Activated naive CD8-positive, alpha-beta T cell treated with anti-CD3 and anti-CD28 coated beads, Interleukin-2, amount 10 ng/mL, durations not matched to agents 7 days and 5 days (primary cell): ENCODE measurements around the gene LRRC70. TPM values are rescaled to one million over a fixed set of nuclear protein-coding genes. Genes with fewer than 3 reads are reported as not detected.
A peak's percentile ranks its signal among the peaks of the same experiment; 100 is the strongest.

Experiments used
- ATAC-seq: fragments of 150-1000 bp; cut with Tn5 transposase; one replicate; pipeline ENCODE4 v1.10.0; 2021; ENCODE audit warnings: low read depth, moderate library complexity
- POLR2A ChIA-PET: fragments of 350-600 bp; sonication (Branson Sonifier 250); formaldehyde crosslinking; loops from one replicate; lab custom pipeline; 2021; ENCODE audit warnings: antibody characterized with exemption; lab: Charles Lee
- DNase-seq: peaks from one replicate; pipeline ENCODE4 v3.0.0; 2021
- H3K27ac Mint-ChIP-seq: one replicate; pipeline ENCODE4 v1.8.0; 2022; ENCODE audit warnings: mild to moderate bottlenecking, mixed read lengths
- H3K27me3 Mint-ChIP-seq: one replicate; pipeline ENCODE4 v1.8.0; 2022; ENCODE audit warnings: mild to moderate bottlenecking, moderate library complexity, mixed read lengths
- H3K36me3 Mint-ChIP-seq: one replicate; pipeline ENCODE4 v1.8.0; 2021; ENCODE audit warnings: mild to moderate bottlenecking, mixed read lengths
- H3K4me1 Mint-ChIP-seq: one replicate; pipeline ENCODE4 v1.8.0; 2021; ENCODE audit warnings: mixed read lengths
- H3K4me3 Mint-ChIP-seq: one replicate; pipeline ENCODE4 v1.8.0; 2022; ENCODE audit warnings: mild to moderate bottlenecking, moderate library complexity, mixed read lengths
- H3K9me3 Mint-ChIP-seq: one replicate; pipeline ENCODE4 v1.8.0; 2021; ENCODE audit warnings: mixed read lengths
- total RNA-seq, 2 experiments: library from RNA; stranded (reverse); gene quantifications; one replicate each; pipeline ENCODE4 v1.2.3, GENCODE V29; 2021

Gene LRRC70
- total RNA-seq: under 1 TPM; 0.71 to 0.86 TPM

GRCh38 chr5:62578540-62578939 lies at the start of gene LRRC70:
Gene LRRC70, plus strand, starts transcription at chr5:62578819. Its CDS starts 620 bp downstream, at chr5:62579439.
- peak; percentile 98 for ATAC-seq
- H3K27me3 Mint-ChIP-seq: no peaks in the 10 kb centered on the region
- H3K9me3 Mint-ChIP-seq: no peaks in the 10 kb centered on the region
- peak within 1 kb of the TSS; percentile 67 for H3K4me3 Mint-ChIP-seq
- peaks cover 14% of the 10 kb centered on the region for H3K4me1 Mint-ChIP-seq
- POLR2A ChIA-PET: interaction anchor here (0.7 to 1.4 kb wide), 2 partner anchors 234 to 273 kb away, joined by 3 to 5 read pairs; partner anchors contain the start of gene KIF2A
- peak within 1 kb of the TSS; percentile 72 for H3K27ac Mint-ChIP-seq
- peaks cover 13% of the 10 kb centered on the region for H3K36me3 Mint-ChIP-seq
- no peak for DNase-seq

DNA sequence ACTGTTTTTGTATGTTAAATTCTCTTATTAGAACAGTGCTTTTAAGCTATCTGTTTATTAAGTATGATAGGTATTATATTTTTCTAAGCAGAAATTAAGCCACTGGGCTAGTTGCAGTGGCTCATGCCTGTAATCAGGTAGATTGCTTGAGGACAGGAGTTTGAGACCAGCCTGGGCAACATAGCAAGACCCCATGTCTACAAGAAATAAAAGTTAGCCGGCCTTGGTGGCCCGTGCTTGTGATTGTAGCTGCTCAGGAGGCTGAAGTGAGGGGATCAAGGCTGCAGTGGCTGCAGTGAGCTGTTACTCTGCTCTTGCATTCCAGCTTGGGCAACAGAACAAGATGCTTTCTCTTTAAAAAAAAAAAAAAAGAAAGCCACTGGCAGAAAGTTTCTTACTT lies 45.0 kb upstream of the LRRC70 start:
- DNase-seq: no peak
- Mint-ChIP-seq H3K9me3 (no peaks in the 10 kb centered on the region), H3K27me3 (no peaks in the 10 kb centered on the region), H3K36me3 (peaks cover 16% of the 10 kb centered on the region), H3K27ac (no peak overlapping the region), H3K4me3 (no peak overlapping the region), H3K4me1 (no peaks in the 10 kb centered on the region)
- POLR2A ChIA-PET: no interaction called here
- ATAC-seq: no peak

GRCh38 chr5:62534461-62535236 lies 44.0 kb upstream of the LRRC70 start:
- H3K4me3 Mint-ChIP-seq: no peak overlapping the region
- POLR2A ChIA-PET: no interaction called here
- no peaks in the 10 kb centered on the region for H3K4me1 Mint-ChIP-seq
- H3K27me3 Mint-ChIP-seq: no peaks in the 10 kb centered on the region
- H3K9me3 Mint-ChIP-seq: no peaks in the 10 kb centered on the region
- no peak for ATAC-seq
- H3K36me3 Mint-ChIP-seq: peaks cover 22% of the 10 kb centered on the region
- DNase-seq: no peak
- no peak overlapping the region for H3K27ac Mint-ChIP-seq

DNA sequence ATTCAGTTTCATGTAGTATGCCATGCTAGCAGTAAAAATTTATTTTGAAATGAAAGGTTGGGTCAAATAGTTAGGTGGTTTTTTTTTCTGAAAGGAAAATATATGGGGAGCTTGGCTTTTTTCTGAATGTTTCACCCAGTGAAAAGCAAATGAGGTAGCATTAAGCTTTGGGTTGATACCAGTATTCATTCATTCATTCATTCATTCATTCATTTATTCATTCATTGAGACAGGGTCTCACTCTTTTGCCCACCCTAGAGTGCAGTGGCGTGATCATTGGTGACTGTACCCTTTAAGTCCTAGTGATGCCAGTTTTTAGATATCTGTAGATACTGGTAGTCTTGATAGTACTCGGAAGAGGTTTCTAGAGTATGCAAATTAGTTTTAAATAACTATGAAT lies 42.4 kb upstream of the LRRC70 start:
- DNase-seq (no peak), ATAC-seq (no peak)
- H3K4me3 Mint-ChIP-seq: no peak overlapping the region
- H3K9me3 Mint-ChIP-seq: no peaks in the 10 kb centered on the region
- peaks cover 24% of the 10 kb centered on the region for H3K36me3 Mint-ChIP-seq
- H3K27me3 Mint-ChIP-seq: no peaks in the 10 kb centered on the region
- POLR2A ChIA-PET: no interaction called here
- H3K27ac Mint-ChIP-seq: no peak overlapping the region
- H3K4me1 Mint-ChIP-seq: no peaks in the 10 kb centered on the region

GRCh38 chr5:62536783-62537182 lies 41.8 kb upstream of the LRRC70 start:
- Mint-ChIP-seq H3K27ac (no peak overlapping the region), H3K4me3 (no peak overlapping the region), H3K9me3 (no peaks in the 10 kb centered on the region), H3K36me3 (peaks cover 18% of the 10 kb centered on the region), H3K4me1 (no peaks in the 10 kb centered on the region), H3K27me3 (no peaks in the 10 kb centered on the region)
- POLR2A ChIA-PET: no interaction called here
- no peak for DNase-seq
- no peak for ATAC-seq

DNA sequence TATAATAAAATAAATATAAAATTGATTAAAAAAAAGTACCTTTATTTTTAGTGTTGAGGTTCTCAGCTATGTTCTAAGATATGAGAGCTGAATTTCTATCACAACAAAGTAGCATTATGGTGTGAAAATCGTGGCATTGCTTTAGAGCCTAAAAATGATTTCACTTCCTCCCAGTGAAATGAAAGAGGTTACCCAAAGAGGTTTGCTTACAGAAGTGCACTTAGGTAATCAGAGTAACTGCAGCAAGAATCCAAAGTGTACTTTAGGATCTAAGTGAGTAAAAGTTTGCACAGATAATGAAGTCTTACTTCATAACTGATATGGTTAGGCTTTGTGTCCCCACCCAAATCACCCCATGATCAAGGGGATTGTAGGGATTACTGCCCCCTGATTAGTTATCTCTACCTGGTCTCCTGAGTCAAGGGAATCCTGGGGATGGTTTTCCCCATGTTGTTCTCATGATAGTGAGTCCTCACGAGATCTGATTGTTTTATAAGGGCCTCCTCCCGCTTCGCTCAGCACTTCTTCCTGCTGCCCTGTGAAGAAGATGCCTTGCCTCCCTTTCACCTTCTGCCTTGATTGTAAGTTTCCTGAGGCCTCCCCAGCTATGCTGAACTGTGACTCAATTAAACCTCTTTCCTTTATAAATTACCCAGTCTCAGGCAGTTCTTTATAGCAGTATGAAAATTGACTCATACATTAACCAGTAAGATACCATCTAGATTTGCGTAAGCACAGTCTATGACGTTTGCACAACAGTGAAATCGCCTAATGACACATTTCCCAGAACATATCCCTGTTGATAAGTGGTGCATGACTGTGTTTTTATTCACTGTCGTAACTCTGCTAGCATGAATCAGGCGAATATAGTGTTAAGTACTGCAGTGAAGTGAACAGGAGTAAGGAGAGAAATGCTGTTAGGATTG lies 40.3 kb upstream of the LRRC70 start:
- POLR2A ChIA-PET: no interaction called here
- no peaks in the 10 kb centered on the region for H3K27me3 Mint-ChIP-seq
- DNase-seq (no peak), ATAC-seq (no peak)
- peaks cover 20% of the 10 kb centered on the region for H3K36me3 Mint-ChIP-seq
- H3K4me1 Mint-ChIP-seq: no peaks in the 10 kb centered on the region
- no peak overlapping the region for H3K4me3 Mint-ChIP-seq
- H3K27ac Mint-ChIP-seq: peak overlapping the region; percentile 10
- no peaks in the 10 kb centered on the region for H3K9me3 Mint-ChIP-seq

- POLR2A ChIA-PET: no interaction called here
- H3K4me3 Mint-ChIP-seq: no peak overlapping the region
- ATAC-seq (no peak), DNase-seq (no peak)
- H3K4me1 Mint-ChIP-seq: no peaks in the 10 kb centered on the region
- H3K36me3 Mint-ChIP-seq: peaks cover 40% of the 10 kb centered on the region
- no peaks in the 10 kb centered on the region for H3K27me3 Mint-ChIP-seq
- H3K9me3 Mint-ChIP-seq: peaks cover 5% of the 10 kb centered on the region
- H3K27ac Mint-ChIP-seq: no peak overlapping the region
Observed at GRCh38 chr5:62542720-62543119, 35.9 kb upstream of the LRRC70 start.

DNA sequence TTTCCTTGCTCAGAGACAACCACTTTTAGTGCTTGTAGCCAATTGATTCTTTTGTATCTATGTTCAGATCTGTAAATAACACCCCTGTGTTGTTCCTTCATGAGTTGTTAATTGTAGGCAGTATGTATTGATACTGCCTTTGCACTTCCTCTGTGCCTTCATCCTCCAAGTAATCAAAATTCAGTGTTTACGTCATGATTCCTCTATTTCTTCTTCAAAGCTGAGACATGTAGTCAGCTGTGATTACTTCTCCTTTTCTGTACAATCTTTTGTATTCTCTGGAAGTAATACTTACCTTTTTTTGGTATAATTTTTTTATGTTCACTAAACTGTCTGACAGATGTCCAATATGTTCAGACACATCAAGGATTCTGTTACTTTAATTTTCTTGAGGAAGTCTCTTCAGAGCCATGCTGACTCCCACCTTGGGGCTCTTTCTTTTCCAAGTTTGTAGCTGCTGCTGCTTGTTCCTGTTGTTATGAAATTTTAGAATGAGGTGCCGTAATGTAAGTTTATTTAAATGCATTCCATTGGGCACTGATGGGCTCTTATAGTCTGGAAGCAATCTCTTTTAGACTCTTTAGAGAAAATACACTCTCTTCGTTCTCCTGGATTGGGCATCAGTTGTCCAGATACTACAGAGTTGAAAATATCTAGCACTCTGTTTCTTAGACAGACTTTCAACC lies 30.5 kb upstream of the LRRC70 start:
- H3K36me3 Mint-ChIP-seq: peaks cover 28% of the 10 kb centered on the region
- H3K4me1 Mint-ChIP-seq: no peaks in the 10 kb centered on the region
- H3K4me3 Mint-ChIP-seq: no peak overlapping the region
- no peak for ATAC-seq
- DNase-seq: no peak
- no peak overlapping the region for H3K27ac Mint-ChIP-seq
- POLR2A ChIA-PET: no interaction called here
- no peaks in the 10 kb centered on the region for H3K27me3 Mint-ChIP-seq
- peaks cover 5% of the 10 kb centered on the region for H3K9me3 Mint-ChIP-seq

DNA sequence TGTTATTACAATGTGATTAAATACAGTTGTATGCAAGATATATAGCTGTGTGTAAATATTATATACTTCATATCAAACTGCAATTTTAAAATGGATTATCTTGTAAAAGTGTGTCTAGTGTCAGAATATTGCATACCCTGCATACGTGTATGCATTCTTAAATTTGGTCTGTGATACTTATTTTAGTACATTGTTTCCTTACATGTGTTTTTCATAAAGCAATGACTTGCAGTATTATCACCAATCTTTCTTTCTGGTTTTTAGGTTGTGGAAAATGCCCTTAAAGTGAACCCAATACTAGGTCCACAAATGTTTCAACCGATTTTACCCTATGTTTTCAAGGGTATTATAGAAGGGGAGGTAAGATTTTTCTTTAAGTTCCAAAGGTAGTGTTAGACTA lies 28.5 kb upstream of the LRRC70 start:
- DNase-seq (no peak), ATAC-seq (no peak)
- POLR2A ChIA-PET: interaction anchor here (0.6 kb wide), 1 partner anchor 48 kb away, joined by 4 read pairs; no protein-coding TSS in a partner anchor
- peaks cover 15% of the 10 kb centered on the region for H3K36me3 Mint-ChIP-seq
- H3K27me3 Mint-ChIP-seq: no peaks in the 10 kb centered on the region
- H3K27ac Mint-ChIP-seq: no peak overlapping the region
- no peaks in the 10 kb centered on the region for H3K9me3 Mint-ChIP-seq
- H3K4me1 Mint-ChIP-seq: peaks cover 2% of the 10 kb centered on the region
- H3K4me3 Mint-ChIP-seq: no peak overlapping the region

DNA sequence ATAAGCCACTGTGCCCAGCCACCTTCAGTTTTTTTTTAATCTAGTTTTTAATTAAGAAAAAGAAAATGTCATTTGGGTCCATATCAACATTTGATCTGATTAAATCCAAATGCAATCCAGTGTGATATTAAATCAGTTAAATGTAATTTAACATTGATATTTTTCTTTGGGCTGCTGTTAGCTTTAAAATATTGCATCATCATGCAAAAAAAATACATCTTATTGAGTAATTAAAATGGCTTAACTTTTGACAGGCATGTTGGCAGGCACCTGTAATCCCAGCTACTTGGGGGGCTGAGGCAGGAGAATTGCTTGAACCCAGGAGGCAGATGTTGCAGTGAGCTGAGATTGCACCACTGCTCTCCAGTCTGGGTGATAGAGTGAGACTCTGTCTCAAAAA lies 22.7 kb upstream of the LRRC70 start:
- Mint-ChIP-seq H3K27me3 (no peaks in the 10 kb centered on the region), H3K27ac (no peak overlapping the region), H3K9me3 (no peaks in the 10 kb centered on the region), H3K36me3 (peaks cover 17% of the 10 kb centered on the region), H3K4me3 (no peak overlapping the region), H3K4me1 (peaks cover 2% of the 10 kb centered on the region)
- DNase-seq: no peak
- no peak for ATAC-seq
- POLR2A ChIA-PET: no interaction called here

GRCh38 chr5:62558941-62559340 lies 19.7 kb upstream of the LRRC70 start:
- POLR2A ChIA-PET: no interaction called here
- Mint-ChIP-seq H3K9me3 (no peaks in the 10 kb centered on the region), H3K36me3 (peaks cover 12% of the 10 kb centered on the region), H3K4me1 (peaks cover 2% of the 10 kb centered on the region), H3K27me3 (no peaks in the 10 kb centered on the region), H3K4me3 (no peak overlapping the region), H3K27ac (no peak overlapping the region)
- ATAC-seq (no peak), DNase-seq (no peak)

GRCh38 chr5:62560786-62561185 lies 17.8 kb upstream of the LRRC70 start:
- Mint-ChIP-seq H3K27ac (no peak overlapping the region), H3K4me1 (no peaks in the 10 kb centered on the region), H3K27me3 (no peaks in the 10 kb centered on the region), H3K36me3 (peaks cover 20% of the 10 kb centered on the region), H3K4me3 (no peak overlapping the region), H3K9me3 (peaks cover 3% of the 10 kb centered on the region)
- POLR2A ChIA-PET: no interaction called here
- no peak for ATAC-seq
- no peak for DNase-seq

DNA sequence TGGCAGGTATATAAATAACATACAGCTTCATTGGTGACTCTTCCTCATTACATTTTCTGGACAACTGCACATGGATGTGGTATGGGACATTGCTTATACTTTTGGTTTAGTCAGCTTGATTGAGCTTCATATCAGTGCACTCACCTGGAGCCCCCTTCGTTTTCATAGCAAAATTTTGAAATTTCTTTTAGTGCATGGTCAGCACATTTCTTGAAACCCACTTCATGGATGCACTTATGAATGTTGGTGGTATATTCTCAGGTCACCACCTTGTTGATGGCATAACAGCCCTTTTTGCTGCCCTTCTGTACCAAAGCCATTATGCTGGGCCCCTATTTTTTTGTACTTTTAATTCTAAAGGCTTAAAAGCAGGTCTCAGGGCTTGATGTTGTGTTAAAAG lies 16.7 kb upstream of the LRRC70 start:
- Mint-ChIP-seq H3K27ac (no peak overlapping the region), H3K27me3 (no peaks in the 10 kb centered on the region), H3K36me3 (peaks cover 25% of the 10 kb centered on the region), H3K4me3 (no peak overlapping the region), H3K4me1 (no peaks in the 10 kb centered on the region), H3K9me3 (peaks cover 8% of the 10 kb centered on the region)
- POLR2A ChIA-PET: no interaction called here
- ATAC-seq: no peak
- no peak for DNase-seq
